Gastroesophageal sphincter (tissue), 3 donors: ENCODE results near the gene HIVEP3.

Source experiments
- CTCF ChIP-seq, 4 experiments: fragments of 200-600 bp in 2 of 4; fragments of 450-650 bp in 2 of 4; sonication (generic) in 1 of 4; IDR thresholded peaks; one replicate each; pipeline ENCODE4 v1.5.1; 2017 to 2019; ENCODE audit warnings: antibody characterized with exemption in 4 of 4, mild to moderate bottlenecking in 2 of 4, moderate library complexity in 2 of 4
- EP300 ChIP-seq: sonication (generic); formaldehyde crosslinking; IDR thresholded peaks from one replicate; pipeline ENCODE4 v1.6.1; 2017; ENCODE audit warnings: antibody characterized with exemption, mild to moderate bottlenecking
- POLR2A ChIP-seq, 2 donors: fragments of 450-650 bp; IDR thresholded peaks; one replicate each; pipeline ENCODE4 v1.6.1; 2017; ENCODE audit warnings: antibody characterized with exemption in 2 of 2, mild to moderate bottlenecking in 2 of 2, moderate library complexity in 1 of 2
- POLR2AphosphoS5 ChIP-seq: sonication (generic); formaldehyde crosslinking; IDR thresholded peaks from one replicate; pipeline ENCODE4 v1.6.1; 2017; ENCODE audit warnings: antibody characterized with exemption

DNA sequence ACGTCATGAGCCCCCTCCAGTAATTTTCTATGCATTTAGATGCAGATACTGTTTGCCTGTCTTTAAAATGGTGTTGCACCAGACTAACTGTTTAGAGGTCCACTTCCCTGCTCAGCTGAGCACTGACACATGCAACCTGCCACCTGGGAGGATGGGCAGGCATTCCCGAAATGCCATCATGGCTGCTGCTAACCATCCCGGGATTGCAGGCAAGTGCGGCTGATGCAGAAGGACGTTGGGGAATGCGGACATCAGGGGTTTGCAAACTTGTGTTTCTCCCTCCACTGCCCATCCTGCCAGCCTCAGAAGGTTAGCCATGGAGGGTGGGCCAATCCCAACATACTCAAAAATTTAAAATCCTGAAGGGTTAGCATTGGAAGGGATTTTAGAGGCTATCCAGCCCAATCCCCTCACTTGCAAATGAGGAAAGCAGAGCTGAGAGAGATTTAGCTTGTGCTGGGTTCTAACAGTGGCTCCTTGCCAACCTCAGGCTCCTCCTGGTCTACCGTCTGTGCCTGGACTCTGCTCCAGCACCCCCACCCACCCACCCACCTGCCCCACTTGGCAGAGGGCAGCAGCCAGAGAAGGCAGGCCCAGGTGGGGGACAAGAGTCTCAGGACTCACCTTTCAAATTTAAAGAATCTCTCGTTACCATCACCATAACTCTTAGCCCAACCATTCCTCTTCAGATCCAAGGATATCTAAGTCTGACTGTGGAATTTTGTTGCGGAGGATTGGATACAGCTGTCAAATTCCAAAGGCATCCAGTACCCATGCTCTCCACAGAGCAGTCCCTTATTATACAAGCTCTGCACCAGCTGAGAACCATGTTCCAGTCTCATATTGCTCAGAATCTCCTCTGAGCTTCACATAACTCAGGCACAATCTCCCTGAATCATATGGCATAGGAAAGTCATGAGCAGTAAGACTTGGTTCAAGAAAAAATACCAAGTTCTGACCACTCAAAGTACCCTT, 34.2 kb downstream of the HIVEP3 start:
- TF ChIP-seq EP300 (no peak), CTCF (IDR thresholded peaks at IDR 0.05) (no peak), POLR2AphosphoS5 (no peak), POLR2A (IDR thresholded peaks at IDR 0.05) (no peak)
